HG03108 (cell line): ENCODE measurements around the gene BRD3.
A peak's percentile ranks its signal among the peaks of the same experiment; 100 is the strongest.

Source experiments
- ATAC-seq: cut with Tn5 transposase; IDR thresholded peaks from one replicate; pipeline ENCODE4 v1.9.1; 2021; ENCODE audit warnings: moderate library complexity; ENCODE audit not compliant: unreplicated experiment

BRD3 gene

GRCh38 chr9:134066913-134067851 is 644 bp downstream of the BRD3 start:
- peak; percentile 15 for ATAC-seq

GRCh38 chr9:134066526-134066912 is 1.3 kb downstream of the BRD3 start:
- no peak for ATAC-seq

- ATAC-seq = peak; percentile 23
Measured at GRCh38 chr9:134065612-134066419, 2.0 kb downstream of the BRD3 start.

- ATAC-seq = no peak
Measured at GRCh38 chr9:134064711-134065110, 3.1 kb downstream of the BRD3 start.

GRCh38 chr9:134063571-134064450 is 4.0 kb downstream of the BRD3 start:
- ATAC-seq = no peak

- no peak for ATAC-seq
Measured at GRCh38 chr9:134063088-134063570, 4.7 kb downstream of the BRD3 start.

GRCh38 chr9:134062461-134063087 is 5.3 kb downstream of the BRD3 start:
- ATAC-seq = no peak

GRCh38 chr9:134061688-134062371 is 6.0 kb downstream of the BRD3 start:
- no peak for ATAC-seq

GRCh38 chr9:134061019-134061687 is 6.7 kb downstream of the BRD3 start:
- ATAC-seq = no peak

- no peak for ATAC-seq
Measured at GRCh38 chr9:134060546-134060945, 7.3 kb downstream of the BRD3 start.

- peak; percentile 76 for ATAC-seq
Measured at GRCh38 chr9:134059661-134060395, 8.0 kb downstream of the BRD3 start.

- ATAC-seq = no peak
Measured at GRCh38 chr9:134059188-134059641, 8.6 kb downstream of the BRD3 start.

GRCh38 chr9:134058716-134059115 is 9.1 kb downstream of the BRD3 start:
- no peak for ATAC-seq

GRCh38 chr9:134057751-134058701 is 9.8 kb downstream of the BRD3 start:
- ATAC-seq = no peak

GRCh38 chr9:134057307-134057657 is 10.5 kb downstream of the BRD3 start:
- ATAC-seq = no peak

- ATAC-seq = no peak
Measured at GRCh38 chr9:134056483-134057306, 11.1 kb downstream of the BRD3 start.
